Activated CD4-positive, CD25-positive, alpha-beta regulatory T cell (primary cell): ENCODE results near the gene HEXIM2.

Experiments
- DNase-seq, 4 experiments: peaks; one replicate each; lab custom pipeline; 2025; lab: John Stamatoyannopoulos, UW

The HEXIM2 gene

GRCh38 chr17:45144199-45145034 is 17.3 kb upstream of the HEXIM2 start:
- DNase-seq, result no peak

- DNase-seq, result no peak
These were observed 16.7 kb upstream of the HEXIM2 start for GRCh38 chr17:45145035-45145389.

- DNase-seq, result no peak
These were observed 15.5 kb upstream of the HEXIM2 start for GRCh38 chr17:45146166-45146565.

- no peak for DNase-seq
These were observed 15.1 kb upstream of the HEXIM2 start for GRCh38 chr17:45146592-45146889.

GRCh38 chr17:45146890-45147580 is 14.6 kb upstream of the HEXIM2 start:
- DNase-seq, result peak in 3 of 4 experiments; percentile 54 to 69 (median 57)

GRCh38 chr17:45147581-45148182 is 14.0 kb upstream of the HEXIM2 start:
- peak; percentile 57 to 69 (median 60) for DNase-seq

- peak; percentile 97 to 99 (median 98) for DNase-seq
These were observed 13.3 kb upstream of the HEXIM2 start, which contains the start of gene HEXIM1 for GRCh38 chr17:45148183-45149036. HEXIM1 (plus strand) TSS chr17:45148475; CDS start chr17:45149191, 716 bp downstream.

- peak; percentile 52 to 63 (median 58) for DNase-seq
These were observed 12.5 kb upstream of the HEXIM2 start for GRCh38 chr17:45149037-45149668.

GRCh38 chr17:45149669-45150664 is 11.7 kb upstream of the HEXIM2 start:
- no peak for DNase-seq

- DNase-seq, result no peak
These were observed 10.5 kb upstream of the HEXIM2 start for GRCh38 chr17:45150911-45151809.

- DNase-seq, result no peak
These were observed 6.6 kb upstream of the HEXIM2 start for GRCh38 chr17:45155029-45155428.

- DNase-seq, result no peak
These were observed 6.2 kb upstream of the HEXIM2 start for GRCh38 chr17:45155483-45155882.

- no peak for DNase-seq
These were observed 5.4 kb upstream of the HEXIM2 start for GRCh38 chr17:45156242-45156641.

- peak; percentile 31 to 49 (median 37) for DNase-seq
These were observed 1.0 kb upstream of the HEXIM2 start for GRCh38 chr17:45160447-45161287.

- DNase-seq, result no peak
These were observed 481 bp downstream of the HEXIM2 start for GRCh38 chr17:45162025-45162687.

GRCh38 chr17:45164734-45165269 is 3.1 kb downstream of the HEXIM2 start:
- DNase-seq, result no peak

- no peak for DNase-seq
These were observed 7.5 kb downstream of the HEXIM2 start for GRCh38 chr17:45168991-45169752.
